ENCODE data around the gene NOSIP. TPM values are rescaled to one million over a fixed set of nuclear protein-coding genes. Genes with fewer than 3 reads are reported as not detected.

NOSIP gene
- polyA plus RNA-seq, 1 experiment: 43.9 TPM

DNA sequence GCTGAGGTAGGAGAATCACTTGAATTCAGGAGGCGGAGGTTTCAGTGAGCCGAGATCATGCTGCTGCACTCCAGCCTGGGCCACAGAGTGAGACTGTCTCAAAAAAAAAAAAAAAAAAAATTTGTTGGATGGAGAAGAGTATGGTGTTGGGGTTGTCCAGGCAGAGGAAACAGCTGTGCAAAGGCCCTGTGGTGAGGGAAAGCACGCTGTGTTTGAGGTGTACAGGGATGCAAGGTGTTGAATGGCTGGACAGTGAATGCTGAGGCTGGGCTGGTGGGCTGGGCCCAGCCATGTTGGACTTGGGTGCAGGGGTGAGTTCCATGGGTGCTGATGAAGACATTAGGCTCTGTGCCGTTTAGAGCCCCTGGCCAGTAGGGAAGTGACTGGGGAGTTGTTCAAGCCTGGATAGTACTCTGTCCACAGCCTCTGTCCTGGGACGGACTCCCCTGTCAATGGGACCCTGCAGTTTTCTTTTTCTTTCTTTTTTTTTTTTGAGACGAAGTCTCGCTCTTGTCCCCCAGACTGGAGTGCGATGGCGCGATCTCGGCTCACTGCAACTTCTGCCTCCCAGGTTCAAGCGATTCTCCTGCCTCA is 29.2 kb upstream of the NOSIP start:
- ChIA-PET CTCF (no interaction called here), POLR2A (no interaction called here)
- no peak overlapping the region for H3K27ac ChIP-seq (ENCODE audit: low read depth, low read length)
- no peaks in the 10 kb centered on the region for H3K9me3 ChIP-seq (ENCODE audit: control insufficient read depth, insufficient read depth, low read length)
- H3K27me3 ChIP-seq (ENCODE audit: control insufficient read depth, insufficient read depth, low read length): no peaks in the 10 kb centered on the region
- no peak overlapping the region for H3K4me3 ChIP-seq (ENCODE audit: low read depth, low read length)
- TF ChIP-seq, protein P1, sequence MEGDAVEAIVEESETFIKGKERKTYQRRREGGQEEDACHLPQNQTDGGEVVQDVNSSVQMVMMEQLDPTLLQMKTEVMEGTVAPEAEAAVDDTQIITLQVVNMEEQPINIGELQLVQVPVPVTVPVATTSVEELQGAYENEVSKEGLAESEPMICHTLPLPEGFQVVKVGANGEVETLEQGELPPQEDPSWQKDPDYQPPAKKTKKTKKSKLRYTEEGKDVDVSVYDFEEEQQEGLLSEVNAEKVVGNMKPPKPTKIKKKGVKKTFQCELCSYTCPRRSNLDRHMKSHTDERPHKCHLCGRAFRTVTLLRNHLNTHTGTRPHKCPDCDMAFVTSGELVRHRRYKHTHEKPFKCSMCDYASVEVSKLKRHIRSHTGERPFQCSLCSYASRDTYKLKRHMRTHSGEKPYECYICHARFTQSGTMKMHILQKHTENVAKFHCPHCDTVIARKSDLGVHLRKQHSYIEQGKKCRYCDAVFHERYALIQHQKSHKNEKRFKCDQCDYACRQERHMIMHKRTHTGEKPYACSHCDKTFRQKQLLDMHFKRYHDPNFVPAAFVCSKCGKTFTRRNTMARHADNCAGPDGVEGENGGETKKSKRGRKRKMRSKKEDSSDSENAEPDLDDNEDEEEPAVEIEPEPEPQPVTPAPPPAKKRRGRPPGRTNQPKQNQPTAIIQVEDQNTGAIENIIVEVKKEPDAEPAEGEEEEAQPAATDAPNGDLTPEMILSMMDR (IDR thresholded peaks at IDR 0.05; ENCODE audit: low read depth, low read length): no peak
- DNase-seq (ENCODE audit: low read depth, low spot score): no peak

DNA sequence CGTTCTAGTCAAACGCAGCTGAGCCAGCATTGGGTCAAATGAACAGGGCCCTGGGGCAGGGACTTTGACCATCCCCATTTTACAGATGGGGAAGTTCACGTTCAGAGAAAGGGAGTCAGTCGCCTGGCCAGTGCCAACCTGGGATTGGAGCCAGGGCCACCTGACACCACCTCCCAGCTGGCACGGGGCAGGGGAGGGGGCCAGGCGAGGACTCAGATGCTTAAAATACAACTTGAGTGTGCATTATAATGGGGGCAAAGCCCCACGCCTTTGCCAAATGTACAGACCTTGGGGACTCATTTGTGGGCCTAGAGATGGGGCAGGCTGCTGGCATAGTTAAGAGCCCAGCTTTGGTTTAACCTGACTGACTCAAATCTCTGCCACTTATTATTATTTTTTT is 25.2 kb upstream of the NOSIP start:
- DNase-seq (ENCODE audit: low read depth, low spot score): no peak
- Histone ChIP-seq H3K4me3 (ENCODE audit: low read depth, low read length) (no peak overlapping the region), H3K27ac (ENCODE audit: low read depth, low read length) (no peak overlapping the region), H3K9me3 (ENCODE audit: control insufficient read depth, insufficient read depth, low read length) (no peaks in the 10 kb centered on the region), H3K27me3 (ENCODE audit: control insufficient read depth, insufficient read depth, low read length) (no peaks in the 10 kb centered on the region)
- ChIA-PET CTCF (no interaction called here), POLR2A (no interaction called here)
- TF ChIP-seq, protein P1 (IDR thresholded peaks at IDR 0.05; ENCODE audit: low read depth, low read length): no peak

DNA sequence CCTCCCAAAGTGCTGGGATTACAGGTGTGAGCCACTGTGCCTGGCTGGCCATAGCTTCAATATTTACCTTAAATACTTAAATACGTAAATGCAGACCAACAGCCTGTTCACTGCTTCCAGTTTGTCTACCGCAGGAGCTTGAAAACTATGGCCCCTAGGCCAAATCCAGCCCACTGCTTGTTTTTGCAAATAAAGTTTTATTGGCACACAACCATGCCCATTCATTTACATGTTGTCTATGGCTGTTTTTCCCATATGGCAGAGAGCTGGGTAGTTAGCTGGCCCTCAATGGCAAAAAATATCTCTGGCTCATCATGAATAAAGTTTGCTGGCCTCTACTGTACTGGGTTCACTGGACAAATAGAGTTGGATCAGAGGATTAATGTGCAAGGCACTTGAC is 22.4 kb upstream of the NOSIP start:
- POLR2A ChIA-PET: no interaction called here
- no peaks in the 10 kb centered on the region for H3K27me3 ChIP-seq (ENCODE audit: control insufficient read depth, insufficient read depth, low read length)
- H3K9me3 ChIP-seq (ENCODE audit: control insufficient read depth, insufficient read depth, low read length): no peaks in the 10 kb centered on the region; the same call in 1 of the 2 replicates
- no peak overlapping the region for H3K4me3 ChIP-seq (ENCODE audit: low read depth, low read length)
- H3K27ac ChIP-seq (ENCODE audit: low read depth, low read length): no peak overlapping the region
- CTCF ChIA-PET: interaction anchor here (0.6 kb wide), 1 partner anchor 48 kb away, joined by 3 read pairs; no protein-coding TSS in a partner anchor
- no peak for DNase-seq (ENCODE audit: low read depth, low spot score)
- TF ChIP-seq, protein P1 (IDR thresholded peaks at IDR 0.05; ENCODE audit: low read depth, low read length): no peak

DNA sequence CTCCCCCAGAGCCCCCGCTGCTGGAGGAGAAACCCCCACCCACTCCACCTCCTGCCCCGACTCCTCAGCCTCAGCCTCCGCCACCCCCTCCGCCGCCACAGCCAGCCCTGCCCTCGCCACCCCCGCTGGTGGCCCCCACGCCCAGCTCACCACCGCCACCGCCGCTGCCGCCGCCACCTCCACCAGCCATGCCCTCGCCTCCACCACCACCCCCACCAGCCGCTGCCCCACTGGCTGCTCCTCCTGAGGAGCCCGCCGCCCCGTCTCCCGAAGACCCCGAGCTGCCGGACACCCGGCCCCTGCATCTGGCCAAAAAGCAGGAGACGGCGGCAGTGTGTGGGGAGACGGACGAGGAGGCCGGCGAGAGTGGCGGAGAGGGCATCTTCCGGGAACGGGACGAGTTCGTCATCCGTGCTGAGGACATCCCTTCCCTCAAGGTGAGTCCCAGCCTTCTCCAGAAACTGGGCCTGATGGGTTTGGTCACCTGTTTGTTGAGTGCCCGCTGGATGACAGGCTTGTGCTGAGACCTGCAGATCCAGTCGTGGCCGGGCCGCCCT is 21.2 kb upstream of the NOSIP start:
- CTCF ChIA-PET: no interaction called here
- POLR2A ChIA-PET: no interaction called here
- Histone ChIP-seq H3K27me3 (ENCODE audit: control insufficient read depth, insufficient read depth, low read length) (no peaks in the 10 kb centered on the region), H3K27ac (ENCODE audit: low read depth, low read length) (no peak overlapping the region), H3K4me3 (ENCODE audit: low read depth, low read length) (no peak overlapping the region), H3K9me3 (ENCODE audit: control insufficient read depth, insufficient read depth, low read length) (no peaks in the 10 kb centered on the region; the same call in 1 of the 2 replicates)
- TF ChIP-seq, protein P1 (IDR thresholded peaks at IDR 0.05; ENCODE audit: low read depth, low read length): no peak
- no peak for DNase-seq (ENCODE audit: low read depth, low spot score)
